ENCODE results near the gene OR2V1. TPM values are rescaled to one million over a fixed set of nuclear protein-coding genes. Genes with fewer than 3 reads are reported as not detected.
"Not testable (repeated sequence)": the region's sequence is repeated elsewhere in the genome, so short reads cannot be mapped to it uniquely, and the experiment has no call there.

The OR2V1 gene
- total RNA-seq, 1 experiment from 2014 or later = not detected

DNA sequence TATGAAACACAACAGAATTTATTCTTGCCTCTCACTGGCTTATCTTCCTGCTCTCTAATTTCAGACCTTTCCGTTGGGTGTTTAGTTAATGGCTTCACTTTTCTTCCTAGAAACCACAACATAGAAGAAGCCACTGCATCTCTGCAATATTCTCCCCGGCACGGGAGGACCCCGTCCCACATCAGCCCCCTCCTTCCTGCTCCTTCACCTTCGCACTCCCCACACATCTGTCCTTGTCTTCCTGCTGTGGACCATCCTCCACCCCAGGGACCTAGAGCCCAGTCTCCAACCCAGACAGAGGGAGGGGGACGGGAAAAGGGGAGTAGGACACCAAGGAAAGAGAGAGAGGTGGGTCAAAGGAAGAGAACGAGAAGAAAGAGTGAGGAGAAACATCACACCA lies 1.4 kb downstream of the OR2V1 start:
- no peak for DNase-seq (ENCODE audit: low read depth)

DNA sequence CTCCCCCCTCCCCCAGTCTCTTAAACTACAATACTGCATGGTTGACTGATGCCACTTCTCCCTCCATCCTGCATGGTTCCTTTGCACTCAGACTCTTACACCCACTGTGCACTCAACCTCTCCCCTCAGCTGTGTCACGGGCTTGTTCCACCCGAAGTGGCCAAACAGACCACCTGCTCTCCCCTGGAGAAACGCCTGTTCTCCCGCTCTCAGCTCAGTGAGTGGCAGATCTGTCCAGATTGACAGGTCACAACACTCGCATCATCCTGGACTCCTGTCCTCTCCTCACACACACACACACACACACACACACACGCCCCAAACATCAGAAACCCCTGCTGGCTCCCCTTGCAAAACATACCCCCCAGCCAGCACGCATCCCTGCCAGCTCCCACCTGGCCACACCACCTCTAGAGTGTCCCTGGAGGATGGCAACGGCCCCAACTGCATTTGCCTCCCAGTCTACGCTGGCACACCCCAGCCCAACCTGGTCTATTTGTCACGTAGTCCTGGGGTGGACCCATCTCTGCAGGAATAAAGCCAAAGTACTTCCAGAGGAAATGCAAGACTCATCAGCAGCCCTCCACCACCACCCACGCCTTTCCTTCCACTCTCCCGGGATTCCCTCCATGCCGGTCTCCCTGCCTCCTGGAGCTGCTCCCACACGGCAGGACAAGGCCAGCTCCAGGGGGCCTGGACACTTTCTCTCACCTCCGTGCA lies 2.9 kb downstream of the OR2V1 start:
- no peak for DNase-seq (ENCODE audit: low read depth)

DNA sequence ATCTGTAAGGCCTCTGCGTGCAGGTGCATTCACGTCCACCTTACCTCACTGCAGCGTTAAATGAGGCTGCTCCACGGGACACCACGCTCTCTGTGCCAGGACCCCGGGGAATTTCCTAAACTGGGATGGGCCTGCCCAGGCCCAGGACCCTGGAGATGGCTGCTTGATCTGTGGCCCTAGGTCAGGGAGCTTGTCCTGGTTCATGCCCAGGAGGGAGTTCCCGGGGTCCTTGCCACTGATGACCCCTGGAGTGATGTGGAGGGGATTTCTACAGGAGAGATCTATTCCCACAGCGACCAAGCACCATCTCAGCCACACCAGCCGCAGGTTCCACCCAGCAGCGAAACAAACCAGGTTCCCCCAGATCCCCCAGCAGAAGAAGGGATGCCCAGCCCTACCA lies 3.5 kb downstream of the OR2V1 start:
- DNase-seq (ENCODE audit: low read depth) = no peak

DNA sequence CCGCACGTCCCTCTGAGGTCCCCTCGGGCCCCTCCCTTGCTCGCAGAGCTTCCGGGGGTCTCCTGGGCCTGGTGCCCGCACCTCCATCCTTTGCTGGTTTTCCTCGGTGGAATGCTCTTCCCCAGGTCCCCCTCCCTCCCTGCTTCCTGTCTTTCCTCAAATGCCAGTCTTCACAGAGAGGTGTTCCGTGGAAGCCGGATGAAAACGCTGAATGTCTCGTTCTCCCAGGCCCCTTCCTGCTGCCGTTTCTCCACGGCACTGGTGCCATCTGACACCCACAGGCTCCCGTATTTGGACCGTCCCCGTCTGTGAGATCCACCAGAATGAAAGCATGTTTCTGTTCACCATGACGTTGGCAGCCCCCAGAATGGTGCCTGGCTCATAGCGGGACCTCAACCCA lies 4.1 kb downstream of the OR2V1 start:
- DNase-seq (ENCODE audit: low read depth) = no peak

DNA sequence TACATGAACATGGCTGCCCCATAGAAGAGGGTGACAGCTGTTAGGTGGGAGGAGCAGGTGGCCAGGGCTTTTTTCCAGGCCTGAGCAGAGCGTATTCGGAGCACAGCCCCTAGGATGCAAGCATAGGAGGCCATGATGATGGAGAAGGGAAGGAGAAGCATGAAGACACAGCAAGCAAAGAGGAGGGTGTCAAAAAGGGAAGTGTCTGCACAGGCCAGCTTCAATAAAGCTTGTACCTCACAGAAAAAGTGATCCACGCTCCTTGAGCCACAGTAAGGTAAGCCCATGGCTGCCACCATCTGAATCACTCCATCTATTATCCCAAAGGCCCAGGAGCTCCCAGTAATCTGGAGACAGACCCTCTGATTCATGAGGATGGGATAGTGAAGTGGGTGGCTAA lies 6.4 kb downstream of the OR2V1 start:
- no peak for DNase-seq (ENCODE audit: low read depth)

DNA sequence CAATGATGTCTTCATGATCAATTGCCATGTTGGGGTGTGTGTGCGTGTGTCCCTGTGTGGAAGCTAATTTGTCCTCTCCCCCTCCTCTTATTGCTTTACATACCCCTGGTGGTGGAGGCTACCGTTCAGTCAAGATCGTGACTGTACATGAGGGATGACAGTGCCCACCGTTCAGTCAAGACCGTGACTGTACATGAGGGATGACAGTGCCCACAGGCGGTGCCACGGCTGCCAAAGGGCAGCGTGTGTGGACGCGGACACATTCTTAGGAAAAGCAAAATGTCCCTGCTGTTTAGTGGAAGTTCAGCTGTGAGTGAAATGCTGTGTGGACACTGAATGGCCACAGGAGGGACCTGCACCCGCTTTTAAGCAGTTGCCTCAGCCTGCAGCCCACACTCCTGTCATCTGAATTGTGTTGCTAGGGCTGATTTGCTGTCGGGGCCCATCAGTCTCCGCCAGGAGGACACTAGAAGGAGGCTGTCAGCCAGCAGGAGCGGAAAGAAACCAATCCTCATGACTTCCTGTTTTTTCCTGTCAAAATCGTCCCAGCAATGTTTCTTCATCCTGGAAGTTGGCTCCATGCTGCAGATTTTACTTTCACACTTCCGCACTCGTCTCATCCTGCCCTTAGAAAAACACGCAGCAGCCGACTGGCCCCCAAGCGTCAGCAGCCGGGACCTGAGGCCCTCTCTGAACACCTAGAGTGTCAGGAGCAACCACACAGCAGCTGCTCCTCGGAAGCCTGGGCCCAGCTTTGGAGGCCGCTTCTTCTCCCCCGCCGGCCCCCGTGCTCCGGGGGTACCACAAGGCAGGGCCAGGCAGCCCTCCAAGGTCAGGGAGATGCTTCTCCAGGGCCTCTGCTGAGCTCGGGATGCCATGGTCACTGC lies 9.1 kb downstream of the OR2V1 start:
- no peak for DNase-seq (ENCODE audit: low read depth)

DNA sequence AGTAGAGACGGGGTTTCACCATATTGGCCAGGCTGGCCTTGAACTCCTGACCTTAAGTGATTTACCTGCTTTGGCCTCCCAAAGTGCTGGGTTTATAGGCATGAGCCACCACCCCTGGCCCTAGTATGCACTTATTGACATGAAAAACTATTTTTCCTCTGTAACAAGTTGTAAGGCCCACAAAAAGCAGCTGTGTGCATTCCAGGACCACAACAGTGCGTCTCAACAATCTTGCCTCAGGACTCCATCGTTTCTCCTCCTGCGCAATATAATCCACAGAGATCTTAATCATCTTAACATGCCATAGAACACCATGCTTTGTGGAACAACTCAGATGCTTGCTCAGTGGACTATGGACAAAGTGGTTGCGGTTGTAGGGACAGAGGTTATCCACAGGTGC lies 10.2 kb downstream of the OR2V1 start:
- peak; percentile 10 for DNase-seq (ENCODE audit: low read depth)

DNA sequence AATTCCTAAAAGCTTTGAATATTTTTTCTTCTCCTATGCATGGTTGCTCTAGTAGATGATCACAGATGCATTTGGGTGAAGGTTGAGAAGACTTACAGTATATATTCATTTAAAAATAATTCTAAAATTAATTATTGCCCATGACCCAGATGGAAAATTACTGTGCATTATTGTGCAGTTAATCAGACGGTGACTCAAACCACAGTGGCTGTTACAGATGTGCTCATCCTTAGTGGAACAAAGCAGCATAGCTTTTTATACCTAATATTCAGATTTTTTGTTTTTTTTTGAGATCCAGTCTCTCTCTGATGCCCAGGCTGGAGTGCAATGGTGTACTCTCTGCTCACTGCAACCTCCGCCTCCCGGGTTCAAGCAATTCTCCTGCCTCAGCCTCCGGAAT lies 10.7 kb downstream of the OR2V1 start:
- peak; percentile 54 for DNase-seq (ENCODE audit: low read depth)

DNA sequence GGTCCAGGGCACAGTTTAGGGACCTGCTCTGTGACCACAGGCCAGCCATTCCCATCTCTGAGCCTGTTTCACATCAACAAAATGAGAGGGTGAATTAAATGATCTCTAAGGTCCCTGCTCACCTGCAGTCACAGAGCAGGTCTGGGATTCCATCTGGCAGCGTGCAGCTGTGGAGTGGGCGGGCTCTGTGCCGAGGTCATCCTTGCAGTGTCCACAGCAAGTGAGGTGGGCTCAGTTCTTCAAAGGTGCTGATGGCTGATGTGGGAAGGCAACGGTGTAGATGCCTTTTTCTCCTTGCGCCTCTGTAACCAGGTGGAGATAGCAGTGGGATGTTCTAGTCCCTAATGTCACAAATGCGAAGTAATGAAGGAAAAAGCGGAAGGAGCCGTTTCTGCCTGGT lies 11.9 kb downstream of the OR2V1 start:
- DNase-seq (ENCODE audit: low read depth) = no peak

DNA sequence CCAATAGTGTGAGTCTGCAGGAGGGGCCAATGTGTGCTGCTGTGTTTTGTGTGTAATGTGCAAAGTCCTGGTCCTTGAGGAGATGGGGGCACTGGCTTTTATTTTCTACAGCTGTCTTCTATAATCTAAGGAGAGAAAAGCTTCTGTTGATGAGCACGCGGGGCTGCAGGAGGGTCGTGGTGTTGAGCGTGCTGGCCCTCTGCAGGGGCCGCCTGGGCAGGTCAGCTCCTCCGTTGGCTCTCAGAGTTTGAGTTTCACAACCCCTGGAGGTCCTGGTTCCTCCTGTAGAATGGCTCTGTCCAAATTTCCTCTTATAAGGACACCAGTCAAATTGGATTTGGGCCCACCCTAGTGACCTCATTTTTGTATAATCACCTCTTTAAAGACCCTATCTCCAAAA lies 12.6 kb downstream of the OR2V1 start:
- DNase-seq (ENCODE audit: low read depth) = no peak

DNA sequence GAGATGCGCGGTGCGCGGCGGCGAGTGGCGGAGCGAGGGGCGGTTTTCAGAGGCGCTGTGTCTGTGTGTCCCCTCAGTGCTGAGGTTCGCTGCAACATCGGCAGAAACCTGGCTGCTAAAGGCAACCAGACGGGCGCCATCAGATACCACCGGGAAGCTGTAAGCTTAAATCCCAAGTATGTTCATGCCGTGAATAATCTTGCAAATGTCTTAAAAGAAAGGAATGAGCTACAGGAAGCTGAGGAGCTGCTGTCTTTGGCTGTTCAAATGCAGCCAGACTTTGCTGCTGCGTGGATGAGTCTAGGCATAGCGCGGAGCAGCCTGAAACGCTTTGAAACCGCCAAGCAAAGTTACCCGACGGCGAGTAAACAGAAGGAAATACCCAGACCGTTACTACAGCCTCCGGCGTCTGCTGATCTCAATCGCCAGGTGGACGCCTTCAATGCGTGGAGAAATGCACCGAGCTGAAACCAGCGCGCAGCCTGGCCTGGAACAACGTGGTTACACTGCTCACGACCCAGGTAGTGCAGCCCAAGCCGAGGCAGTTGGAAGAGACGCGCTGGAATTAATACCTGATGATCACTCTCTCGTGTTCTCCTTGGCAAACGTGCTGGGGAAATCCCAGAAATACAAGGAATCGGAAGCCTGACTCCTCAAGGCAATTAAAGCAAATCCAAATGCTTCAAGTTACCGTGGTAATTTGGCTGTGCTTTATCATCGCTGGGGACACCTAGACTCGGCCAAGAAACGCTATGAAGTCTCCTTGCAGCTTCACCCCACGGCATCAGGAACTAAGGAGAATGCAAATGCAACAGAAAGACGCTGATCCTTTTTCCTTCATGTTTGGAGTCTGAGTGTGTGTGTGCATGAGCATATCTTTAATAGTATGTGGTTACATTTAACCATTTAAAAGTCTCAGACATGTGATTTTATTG lies 15.9 kb downstream of the OR2V1 start:
- DNase-seq (ENCODE audit: low read depth) = peak; percentile 9

DNA sequence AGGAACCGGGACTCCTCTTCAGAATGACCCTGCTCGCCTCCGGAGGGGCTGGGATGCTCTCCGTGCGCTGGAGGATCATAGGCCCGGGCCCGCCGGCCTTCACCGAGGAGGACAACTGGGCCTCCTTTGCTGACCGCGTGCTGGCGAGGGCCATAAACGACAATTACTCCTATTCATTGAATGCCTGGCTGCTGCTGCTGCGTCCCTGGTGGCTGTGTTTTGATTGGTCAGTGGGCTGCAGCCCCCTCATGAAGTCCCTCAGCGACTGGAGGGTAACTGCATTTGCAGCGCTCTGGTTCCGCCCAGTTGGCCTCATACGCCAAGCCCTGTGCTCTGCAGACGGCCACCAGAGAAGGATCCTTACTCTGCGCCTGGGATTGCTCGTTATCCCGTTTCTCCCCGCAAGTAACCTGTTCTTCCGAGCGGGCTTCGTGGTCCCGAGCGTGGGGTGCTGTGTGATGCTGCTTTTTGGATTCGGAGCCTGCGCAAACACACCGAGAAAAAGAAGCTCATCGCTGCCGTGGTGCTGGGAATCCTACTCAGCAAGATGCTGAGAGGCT lies 16.6 kb downstream of the OR2V1 start:
- DNase-seq (ENCODE audit: low read depth) = no peak

DNA sequence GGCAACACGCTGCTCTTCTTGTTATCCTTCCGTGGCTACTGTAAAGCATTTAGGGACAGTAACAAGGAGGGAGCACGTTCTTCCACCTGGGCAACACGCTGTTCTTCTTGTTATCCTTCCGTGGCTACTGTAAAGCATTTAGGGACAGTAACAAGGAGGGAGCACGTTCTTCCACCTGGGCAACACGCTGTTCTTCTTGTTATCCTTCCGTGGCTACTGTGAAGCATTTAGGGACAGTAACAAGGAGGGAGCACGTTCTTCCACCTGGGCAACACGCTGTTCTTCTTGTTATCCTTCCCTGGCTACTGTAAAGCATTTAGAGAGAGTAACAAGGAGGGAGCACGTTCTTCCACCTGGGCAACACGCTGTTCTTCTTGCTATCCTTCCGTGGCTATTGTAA lies 17.4 kb downstream of the OR2V1 start:
- DNase-seq (ENCODE audit: low read depth) = not testable (repeated sequence)

DNA sequence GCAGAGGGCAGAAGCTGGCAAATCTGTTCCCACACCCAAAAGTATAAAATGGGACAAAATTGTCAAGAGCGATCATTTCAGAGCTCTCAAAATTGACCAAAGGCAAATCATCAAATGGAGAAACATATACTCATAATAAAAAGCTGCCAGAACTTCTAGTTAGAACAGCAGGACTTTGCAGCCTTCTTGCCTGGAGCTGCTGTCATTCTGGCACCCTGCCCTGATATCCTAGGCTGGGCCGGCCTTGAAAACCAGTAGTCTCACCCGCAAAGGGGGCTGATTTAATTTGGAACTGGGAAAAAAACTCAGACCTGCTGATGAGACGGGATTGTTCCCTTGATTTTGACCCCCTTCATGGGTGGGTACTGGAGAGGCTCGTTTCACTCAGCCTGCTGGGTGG lies 18.5 kb downstream of the OR2V1 start:
- DNase-seq (ENCODE audit: low read depth) = no peak

DNA sequence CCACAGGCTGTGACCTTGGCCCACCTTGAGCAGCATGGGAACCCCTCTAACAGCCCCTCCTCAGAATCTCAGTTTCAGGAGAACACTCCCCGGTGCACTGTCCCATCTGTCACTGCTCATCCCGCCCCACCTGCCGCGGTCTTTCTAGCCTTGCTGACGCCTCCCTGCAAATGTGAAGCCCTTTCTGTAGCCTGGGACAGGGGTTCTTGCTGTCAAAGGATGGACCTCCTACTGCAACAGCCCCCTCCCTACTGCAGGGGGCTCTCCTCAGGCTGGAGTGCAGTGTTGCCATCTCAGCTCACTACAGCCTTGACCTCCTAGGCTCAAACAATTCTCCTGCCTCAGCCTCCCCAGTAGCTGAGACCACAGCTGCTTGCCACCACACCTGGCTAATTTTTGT lies 20.0 kb downstream of the OR2V1 start:
- no peak for DNase-seq (ENCODE audit: low read depth)

DNA sequence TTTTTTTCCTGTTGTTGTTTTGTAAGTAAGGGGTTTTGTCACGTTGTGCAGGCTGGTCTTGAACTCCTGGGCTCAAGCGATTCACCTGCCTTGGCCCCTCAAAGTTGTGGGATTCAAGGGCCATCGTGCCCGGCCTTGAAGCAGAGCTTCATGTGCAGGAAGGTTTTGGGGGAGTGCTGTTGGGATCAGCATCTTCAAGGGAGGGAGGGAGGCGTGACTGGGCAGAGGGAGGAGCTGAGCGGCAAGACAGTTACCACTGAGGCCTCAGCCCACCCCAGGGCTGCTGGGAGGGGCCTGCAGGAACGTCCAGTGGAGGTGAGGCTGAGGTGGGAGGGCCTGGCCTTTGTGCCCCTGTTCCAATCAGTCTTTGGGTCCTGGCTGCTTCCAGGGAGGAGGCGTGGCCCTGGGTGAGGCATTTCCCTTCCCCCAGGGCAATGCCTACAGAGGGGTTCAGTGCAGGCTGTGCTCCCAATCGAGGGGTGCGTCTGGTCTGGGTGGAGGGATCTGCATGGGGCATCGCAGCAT lies 21.4 kb downstream of the OR2V1 start:
- no peak for DNase-seq (ENCODE audit: low read depth)

DNA sequence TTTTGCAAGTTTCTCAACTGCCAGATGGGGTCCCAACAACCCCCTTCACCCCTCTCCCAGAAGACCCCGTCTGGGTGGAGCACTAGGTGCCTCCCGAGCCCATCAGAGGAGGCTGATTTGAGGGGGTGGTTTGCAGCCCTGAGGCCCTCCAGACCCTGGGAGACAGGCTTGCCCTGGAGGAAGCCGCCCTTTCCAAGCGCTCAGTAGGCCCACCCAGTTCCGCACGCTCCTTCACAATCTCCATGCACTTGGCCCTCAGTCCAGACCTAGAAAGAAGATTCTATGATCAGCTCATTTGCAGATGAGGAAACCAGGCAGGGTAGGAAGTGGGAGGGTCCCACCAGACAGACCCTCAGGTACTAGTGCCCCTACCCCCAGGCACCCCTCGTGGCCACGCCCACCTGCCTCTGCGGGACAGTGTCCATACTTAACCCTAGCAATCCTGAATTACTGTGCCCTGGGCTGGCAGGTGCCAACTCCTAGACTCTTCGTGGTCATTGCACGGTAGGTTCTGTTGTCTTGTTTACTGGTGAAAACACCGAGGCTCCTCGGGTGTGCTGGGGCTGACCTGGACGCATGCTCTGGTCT lies 22.3 kb downstream of the OR2V1 start:
- DNase-seq (ENCODE audit: low read depth) = no peak

DNA sequence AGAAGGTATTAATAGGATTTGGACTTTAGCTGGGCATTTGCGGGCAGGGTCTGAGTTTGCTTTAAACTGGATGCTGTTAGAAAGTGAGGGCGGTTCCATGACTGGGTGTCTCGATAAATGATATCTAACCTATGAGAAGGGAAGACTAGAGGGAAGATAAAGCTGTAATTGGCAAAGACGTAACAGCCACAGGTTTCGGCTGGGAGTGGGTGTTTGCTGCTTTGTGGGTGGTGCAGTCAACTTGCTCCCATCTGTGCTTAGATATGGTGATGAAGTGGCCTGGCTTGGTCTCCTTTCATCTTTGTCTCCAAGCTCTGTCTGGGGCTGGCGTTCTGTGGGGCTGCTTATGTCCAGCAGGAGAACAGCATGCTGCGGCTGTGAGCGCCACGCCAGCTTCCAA lies 23.3 kb downstream of the OR2V1 start:
- no peak for DNase-seq (ENCODE audit: low read depth)

DNA sequence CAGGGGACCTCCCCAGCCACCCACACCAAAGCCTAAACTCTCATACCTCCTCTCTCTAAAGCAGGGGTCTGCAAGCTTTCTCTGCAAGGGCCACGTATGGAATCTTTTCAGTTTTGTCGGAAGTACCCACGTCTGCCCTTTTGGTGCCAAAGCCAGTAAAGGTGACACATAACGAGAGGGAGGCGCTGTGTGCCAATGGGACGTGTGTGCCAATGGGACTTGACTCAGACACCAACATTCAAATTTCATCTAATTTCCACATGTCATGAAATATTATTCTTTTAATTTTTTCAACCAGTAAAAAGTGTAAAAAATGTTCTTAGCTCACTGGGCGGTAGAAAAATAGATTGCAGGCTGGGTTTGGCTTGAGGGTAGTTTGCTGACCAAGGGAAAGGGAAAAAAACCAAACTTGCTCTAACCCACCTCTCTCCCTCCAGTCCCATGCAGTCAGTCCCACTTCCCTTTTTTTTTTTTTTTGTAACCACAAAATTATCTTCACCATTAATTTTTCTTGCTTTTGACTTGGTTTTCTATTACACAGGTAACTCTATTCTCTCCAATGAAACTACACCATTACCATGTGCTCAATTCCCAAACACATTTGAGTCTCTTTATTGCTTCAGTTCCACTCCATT lies 25.5 kb downstream of the OR2V1 start:
- no peak for DNase-seq (ENCODE audit: low read depth)

DNA sequence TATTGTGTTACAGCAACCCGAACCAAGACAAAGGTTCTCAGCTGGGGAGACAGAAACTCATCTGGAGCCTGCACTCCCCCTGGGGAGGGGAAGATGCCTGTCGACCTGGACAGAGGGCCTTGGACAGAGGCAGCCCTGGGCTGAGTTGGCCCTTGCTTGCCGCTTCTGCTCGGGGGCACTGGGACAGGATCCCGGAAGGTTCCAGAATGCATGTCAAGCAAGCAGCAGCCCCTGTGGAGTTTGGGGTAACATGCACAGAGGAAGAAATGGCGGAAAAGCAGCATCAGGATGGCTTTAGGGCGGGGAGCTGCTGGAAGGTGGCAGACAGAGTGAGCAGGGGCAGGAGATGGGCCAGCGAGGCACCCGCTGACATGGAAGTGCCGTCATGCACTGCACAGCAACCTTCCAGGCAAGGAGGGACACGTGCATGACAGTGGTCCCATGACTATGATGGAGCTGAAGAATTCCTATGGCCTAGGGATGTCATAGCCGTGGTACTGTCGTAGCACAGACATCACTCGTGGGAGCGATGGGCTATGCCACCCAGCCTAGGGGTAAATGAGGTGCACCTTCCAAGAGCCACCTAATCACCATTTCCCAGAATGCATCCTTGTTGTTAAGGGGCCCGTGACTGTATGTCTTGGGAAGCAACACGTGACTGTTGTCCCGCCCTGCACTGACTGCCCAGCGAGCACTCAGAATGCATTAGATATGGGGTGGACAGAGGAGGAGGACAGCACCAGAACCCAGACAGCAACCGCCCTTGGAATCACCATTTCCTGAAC lies 26.2 kb downstream of the OR2V1 start:
- not testable (repeated sequence) for DNase-seq (ENCODE audit: low read depth)
